Activated T-helper 1 cell treated with anti-CD3 and anti-CD28 coated beads, Interleukin-12 subunit alpha, Interleukin-12 subunit beta, Interleukin-2, Interleukin-4 antibody, amounts not matched to agents 30 ng/mL and 10 ng/mL and 1 ng/mL, durations not matched to agents 14 hours and 24 hours and 36 hours (primary cell): Measurements from ENCODE around the gene PRR15L. TPM values are rescaled to one million over a fixed set of nuclear protein-coding genes. Genes with fewer than 3 reads are reported as not detected.

Experiments used
- DNase-seq: peaks from one replicate; pipeline ENCODE4 v3.0.0; 2021; ENCODE audit warnings: low spot score
- H3K27ac Mint-ChIP-seq: one replicate; pipeline ENCODE4 v1.8.0; 2021; ENCODE audit warnings: mild to moderate bottlenecking, mixed read lengths
- H3K27me3 Mint-ChIP-seq: one replicate; pipeline ENCODE4 v1.8.0; 2022; ENCODE audit warnings: mild to moderate bottlenecking, moderate library complexity, mixed read lengths; ENCODE audit not compliant: insufficient read depth
- H3K36me3 Mint-ChIP-seq: one replicate; pipeline ENCODE4 v1.8.0; 2021; ENCODE audit warnings: low read depth, mixed read lengths
- H3K4me1 Mint-ChIP-seq: one replicate; pipeline ENCODE4 v1.8.0; 2021; ENCODE audit warnings: low read depth, mixed read lengths
- H3K4me3 Mint-ChIP-seq: one replicate; pipeline ENCODE4 v1.8.0; 2021; ENCODE audit warnings: mild to moderate bottlenecking, moderate library complexity, mixed read lengths
- H3K9me3 Mint-ChIP-seq: one replicate; pipeline ENCODE4 v1.8.0; 2021; ENCODE audit warnings: mixed read lengths
- intact Hi-C: fragments of 100-400 bp; cut with micrococcal nuclease; formaldehyde crosslinking; loops from one replicate; pipeline ENCODE4 v1.15.1; 2024
- total RNA-seq: library from RNA; stranded (reverse); gene quantifications from 2 replicates; pipeline ENCODE4 v1.2.3, GENCODE V29; 2022

The PRR15L gene
- total RNA-seq, 1 donor from 2014 or later = not detected

- no peak overlapping the region for H3K4me3 Mint-ChIP-seq
- peaks cover 30% of the 10 kb centered on the region for H3K36me3 Mint-ChIP-seq
- no peaks in the 10 kb centered on the region for H3K27me3 Mint-ChIP-seq
- no peak for DNase-seq
- H3K4me1 Mint-ChIP-seq = peaks cover 11% of the 10 kb centered on the region
- no peak overlapping the region for H3K27ac Mint-ChIP-seq
- intact Hi-C loops = no loop called here
- H3K9me3 Mint-ChIP-seq = no peaks in the 10 kb centered on the region
Measured at GRCh38 chr17:47982645-47983390, 25.1 kb upstream of the PRR15L start.

DNA sequence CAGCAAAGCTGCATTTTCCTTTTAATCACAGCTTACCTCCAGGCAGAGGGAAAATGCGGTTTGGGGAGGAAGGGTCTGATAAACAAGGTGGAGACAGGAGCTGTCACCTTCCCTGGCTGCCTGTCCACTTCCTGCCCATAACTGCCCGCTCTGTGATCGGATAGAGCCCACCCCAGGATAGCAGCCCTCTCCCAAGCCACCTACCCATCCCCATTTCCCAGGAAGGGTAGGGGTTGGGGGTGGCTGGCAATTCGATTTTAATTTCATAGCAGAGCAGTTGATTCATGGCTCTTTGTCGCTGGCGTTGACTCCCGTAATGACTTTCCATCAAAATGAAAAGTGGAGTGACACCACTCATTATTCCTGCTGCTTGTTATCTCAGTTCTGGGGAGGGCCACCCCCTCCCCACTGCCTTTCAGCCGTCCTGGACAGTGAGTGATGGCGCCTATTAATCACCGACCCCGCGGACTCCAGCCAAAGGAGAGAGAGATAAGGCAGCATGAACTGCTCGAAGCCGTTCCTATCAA is 24.5 kb upstream of the PRR15L start:
- no peak for DNase-seq
- H3K27ac Mint-ChIP-seq = no peak overlapping the region
- no peak overlapping the region for H3K4me3 Mint-ChIP-seq
- peaks cover 36% of the 10 kb centered on the region for H3K36me3 Mint-ChIP-seq
- no peaks in the 10 kb centered on the region for H3K9me3 Mint-ChIP-seq
- no peaks in the 10 kb centered on the region for H3K27me3 Mint-ChIP-seq
- H3K4me1 Mint-ChIP-seq = peaks cover 11% of the 10 kb centered on the region
- intact Hi-C loops = no loop called here

- Mint-ChIP-seq H3K36me3 (peaks cover 39% of the 10 kb centered on the region), H3K27me3 (no peaks in the 10 kb centered on the region), H3K4me3 (no peak overlapping the region), H3K4me1 (peaks cover 11% of the 10 kb centered on the region), H3K9me3 (no peaks in the 10 kb centered on the region), H3K27ac (no peak overlapping the region)
- no peak for DNase-seq
- intact Hi-C loops = no loop called here
Measured at GRCh38 chr17:47981462-47981861, 23.8 kb upstream of the PRR15L start.

DNA sequence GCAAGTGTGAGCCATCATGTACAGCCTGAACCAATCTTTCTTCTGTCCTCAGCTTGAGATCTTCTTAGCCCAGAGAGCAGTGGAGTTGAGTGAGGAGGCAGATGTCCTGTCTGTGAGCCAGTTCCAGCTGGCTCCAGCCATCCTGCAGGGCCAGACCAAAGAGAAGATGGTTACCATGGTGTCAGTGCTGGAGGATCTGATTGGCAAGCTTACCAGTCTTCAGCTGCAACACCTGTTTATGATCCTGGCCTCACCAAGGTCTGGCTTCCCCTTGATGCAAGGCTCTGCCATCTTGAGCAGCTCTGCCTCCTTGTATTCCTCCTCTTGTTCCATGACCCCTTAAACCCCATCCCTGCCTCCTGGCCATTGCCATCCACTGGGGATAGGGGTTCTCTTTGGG is 22.9 kb upstream of the PRR15L start:
- Mint-ChIP-seq H3K27me3 (no peaks in the 10 kb centered on the region), H3K4me3 (no peak overlapping the region), H3K4me1 (peaks cover 11% of the 10 kb centered on the region), H3K9me3 (no peaks in the 10 kb centered on the region), H3K27ac (no peak overlapping the region), H3K36me3 (peaks cover 43% of the 10 kb centered on the region)
- intact Hi-C loops = no loop called here
- DNase-seq = no peak

- DNase-seq = peak; percentile 29
- peaks cover 19% of the 10 kb centered on the region for H3K4me1 Mint-ChIP-seq
- H3K9me3 Mint-ChIP-seq = no peaks in the 10 kb centered on the region
- no peaks in the 10 kb centered on the region for H3K27me3 Mint-ChIP-seq
- no peak overlapping the region for H3K4me3 Mint-ChIP-seq
- no peak overlapping the region for H3K27ac Mint-ChIP-seq
- intact Hi-C loops = loop anchor here (2.0 to 5.0 kb wide), 2 partner anchors 34 to 46 kb away; no protein-coding TSS in a partner anchor
- H3K36me3 Mint-ChIP-seq = peaks cover 53% of the 10 kb centered on the region
Measured at GRCh38 chr17:47978324-47978723, 20.6 kb upstream of the PRR15L start.

DNA sequence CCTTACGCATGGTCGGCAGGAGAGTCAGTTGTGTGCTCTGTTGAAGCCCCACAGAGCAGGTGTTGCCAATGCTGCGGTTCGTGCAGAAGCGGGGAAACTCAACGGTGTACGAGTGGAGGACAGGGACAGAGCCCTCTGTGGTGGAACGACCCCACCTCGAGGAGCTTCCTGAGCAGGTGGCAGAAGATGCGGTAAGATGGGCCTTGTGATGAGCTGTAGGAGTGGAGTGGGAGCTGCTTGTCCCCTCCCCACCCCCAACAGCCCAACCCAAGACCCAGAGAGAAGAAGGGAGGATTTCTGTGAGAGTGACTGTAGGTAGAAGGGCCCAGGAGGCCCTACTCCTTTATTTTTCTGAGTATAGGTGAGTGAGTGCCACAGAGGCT is 18.1 kb upstream of the PRR15L start:
- H3K4me3 Mint-ChIP-seq = no peak overlapping the region
- H3K27me3 Mint-ChIP-seq = no peaks in the 10 kb centered on the region
- intact Hi-C loops = loop anchor here (5.0 kb wide), 1 partner anchor 36 kb away; no protein-coding TSS in a partner anchor
- DNase-seq = no peak
- peaks cover 23% of the 10 kb centered on the region for H3K4me1 Mint-ChIP-seq
- H3K9me3 Mint-ChIP-seq = no peaks in the 10 kb centered on the region
- no peak overlapping the region for H3K27ac Mint-ChIP-seq
- peaks cover 51% of the 10 kb centered on the region for H3K36me3 Mint-ChIP-seq

DNA sequence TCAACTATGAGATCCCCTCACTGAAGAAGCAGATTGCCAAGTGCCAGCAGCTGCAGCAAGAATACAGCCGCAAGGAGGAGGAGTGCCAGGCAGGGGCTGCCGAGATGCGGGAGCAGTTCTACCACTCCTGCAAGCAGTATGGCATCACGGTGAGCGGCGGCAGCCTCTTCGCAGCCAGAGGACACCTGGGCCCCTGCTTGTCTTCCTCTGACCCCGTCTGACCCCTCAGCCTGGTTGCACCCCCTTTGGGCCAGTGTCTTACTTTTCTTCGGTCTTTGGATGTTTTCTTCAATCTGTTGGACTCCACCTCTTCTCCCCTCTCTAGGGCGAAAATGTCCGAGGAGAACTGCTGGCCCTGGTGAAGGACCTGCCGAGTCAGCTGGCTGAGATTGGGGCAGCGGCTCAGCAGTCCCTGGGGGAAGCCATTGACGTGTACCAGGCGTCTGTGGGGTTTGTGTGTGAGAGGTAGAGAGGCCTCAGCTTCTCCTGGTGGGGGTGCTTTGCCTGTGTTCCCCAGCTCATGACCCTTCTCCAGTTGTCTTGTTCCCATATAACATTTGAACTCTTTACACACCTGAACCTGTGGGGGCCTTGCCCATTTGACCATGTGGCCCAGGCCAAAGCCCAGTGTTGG is 17.6 kb upstream of the PRR15L start:
- intact Hi-C loops = loop anchor here (5.0 kb wide), 1 partner anchor 37 kb away; no protein-coding TSS in a partner anchor
- H3K27me3 Mint-ChIP-seq = no peaks in the 10 kb centered on the region

DNA sequence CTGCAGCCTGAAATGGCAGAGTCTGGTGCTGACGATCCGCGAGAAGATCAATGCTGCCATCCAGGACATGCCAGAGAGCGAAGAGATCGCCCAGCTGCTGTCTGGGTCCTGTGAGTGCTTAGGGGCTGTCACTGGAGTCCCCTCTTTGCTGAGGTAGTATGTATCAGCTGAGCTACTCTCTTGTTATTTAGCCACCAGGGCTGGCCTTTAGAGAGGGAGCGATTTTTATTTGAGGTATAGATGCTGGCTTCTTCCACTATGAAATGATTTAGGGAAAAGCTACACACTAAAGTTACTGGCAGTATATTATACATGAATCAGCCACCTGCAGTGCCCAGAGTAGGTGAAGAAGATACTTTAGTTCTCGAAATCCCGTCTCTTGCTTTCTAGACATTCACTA is 15.9 kb upstream of the PRR15L start:
- DNase-seq = no peak
- Mint-ChIP-seq H3K4me3 (peak overlapping the region; percentile 52), H3K4me1 (peaks cover 31% of the 10 kb centered on the region), H3K27ac (no peak overlapping the region), H3K36me3 (peaks cover 30% of the 10 kb centered on the region), H3K27me3 (no peaks in the 10 kb centered on the region), H3K9me3 (no peaks in the 10 kb centered on the region)
- intact Hi-C loops = no loop called here

More for the DNA sequence above, 17.6 kb upstream of the PRR15L start:
- Mint-ChIP-seq H3K4me3 (no peak overlapping the region), H3K9me3 (no peaks in the 10 kb centered on the region), H3K4me1 (peaks cover 27% of the 10 kb centered on the region), H3K36me3 (peaks cover 46% of the 10 kb centered on the region), H3K27ac (no peak overlapping the region)
- no peak for DNase-seq

DNA sequence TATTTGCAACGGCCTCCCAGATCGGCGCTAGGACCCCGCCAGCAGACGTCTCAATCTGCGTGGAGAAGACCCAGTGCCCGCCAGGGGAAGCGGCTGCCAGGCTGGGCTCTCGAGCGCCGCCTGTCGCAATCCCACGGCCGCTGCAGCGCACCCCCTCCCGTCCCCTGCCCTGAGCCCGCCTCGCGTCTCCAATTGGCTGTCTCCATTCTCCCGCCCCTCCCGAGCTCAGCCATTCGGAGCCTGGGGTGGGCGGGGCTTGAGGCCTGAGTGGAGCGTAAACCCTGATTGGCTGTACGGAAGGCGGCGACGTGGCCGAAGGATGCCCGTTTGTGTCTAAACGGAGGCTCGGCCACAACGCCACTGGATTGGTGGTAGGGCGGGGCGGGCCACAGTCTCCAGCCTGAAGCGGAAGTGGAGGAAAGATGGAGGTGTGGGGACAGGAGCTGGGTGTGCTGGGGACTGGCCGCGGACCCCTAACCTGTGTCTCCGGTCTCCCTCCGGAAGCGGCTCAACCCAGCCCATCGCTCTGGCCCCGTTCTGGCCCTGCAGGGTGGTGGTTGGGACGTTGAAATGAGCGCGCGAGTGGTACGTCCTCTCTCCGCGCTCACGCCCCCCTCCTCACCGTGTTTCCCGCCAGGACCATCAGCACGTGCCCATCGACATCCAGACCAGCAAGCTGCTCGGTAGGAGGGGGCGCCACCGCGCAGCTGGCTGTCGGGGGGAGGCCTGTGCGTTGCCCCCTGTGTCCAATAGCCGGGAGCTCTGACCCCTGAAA is 13.2 kb upstream of the PRR15L start, which contains the start of gene CDK5RAP3:
Gene CDK5RAP3 (plus strand): TSS at position 389 of the 775 bp plus-strand sequence. CDS start 34 bp downstream, at position 423.
- DNase-seq = peak; percentile 100
- Mint-ChIP-seq H3K4me1 (peaks cover 31% of the 10 kb centered on the region), H3K9me3 (no peaks in the 10 kb centered on the region), H3K4me3 (peak within 1 kb of the TSS; percentile 89), H3K36me3 (peaks cover 18% of the 10 kb centered on the region), H3K27me3 (peaks cover 2% of the 10 kb centered on the region), H3K27ac (peak within 1 kb of the TSS; percentile 93)
- intact Hi-C loops = loop anchor here (1.0 to 2.0 kb wide), 8 partner anchors 22 to 322 kb away; partner anchors contain the start of genes KPNB1, LRRC46, MRPL10 and NFE2L1

DNA sequence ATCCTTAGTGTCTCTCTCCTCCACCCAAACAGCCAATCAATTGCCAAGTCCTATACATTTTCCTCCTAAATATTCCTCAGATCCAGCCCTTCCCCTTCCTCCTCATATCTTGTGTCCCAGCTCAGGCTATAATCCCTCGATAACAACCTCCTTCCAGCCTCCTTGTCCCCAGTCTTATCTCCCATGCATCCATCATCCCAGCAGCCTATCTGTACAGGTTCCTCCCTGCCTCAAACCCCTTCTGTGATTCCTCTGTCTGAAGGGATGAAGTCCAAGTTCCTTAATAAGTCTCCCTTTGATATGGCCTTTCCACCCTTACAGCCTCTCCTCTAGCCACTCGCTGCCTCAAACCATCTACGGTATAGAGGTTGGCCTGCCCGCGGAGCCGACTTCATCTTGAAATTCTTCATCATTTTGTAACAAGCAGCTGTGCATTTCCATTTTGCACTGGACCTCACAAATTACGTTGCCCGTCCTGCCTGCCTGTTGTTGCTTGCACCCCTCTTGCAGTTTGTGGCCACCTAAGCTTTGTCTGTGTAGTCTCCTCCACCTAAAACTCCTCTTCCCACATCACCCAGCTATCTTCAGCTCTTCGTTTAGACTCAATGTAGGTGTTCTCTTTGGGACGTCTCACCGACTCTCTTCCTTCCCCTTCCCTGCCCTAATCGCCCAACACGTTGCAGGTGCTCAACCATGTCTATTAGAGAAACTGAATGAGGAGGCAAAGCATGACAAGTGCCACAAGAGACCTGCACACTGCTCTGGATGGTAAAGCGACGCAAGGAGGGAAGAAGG is 12.4 kb upstream of the PRR15L start:
- H3K27ac Mint-ChIP-seq = peak overlapping the region; percentile 16
- peak overlapping the region; percentile 89 for H3K4me3 Mint-ChIP-seq
- H3K36me3 Mint-ChIP-seq = peaks cover 11% of the 10 kb centered on the region
- no peak for DNase-seq
- H3K27me3 Mint-ChIP-seq = peaks cover 6% of the 10 kb centered on the region
- H3K9me3 Mint-ChIP-seq = no peaks in the 10 kb centered on the region
- H3K4me1 Mint-ChIP-seq = peaks cover 31% of the 10 kb centered on the region
- intact Hi-C loops = loop anchor here (1.0 to 2.0 kb wide), 7 partner anchors 21 to 139 kb away; partner anchors contain the start of genes LRRC46, MRPL10, NFE2L1 and PNPO

DNA sequence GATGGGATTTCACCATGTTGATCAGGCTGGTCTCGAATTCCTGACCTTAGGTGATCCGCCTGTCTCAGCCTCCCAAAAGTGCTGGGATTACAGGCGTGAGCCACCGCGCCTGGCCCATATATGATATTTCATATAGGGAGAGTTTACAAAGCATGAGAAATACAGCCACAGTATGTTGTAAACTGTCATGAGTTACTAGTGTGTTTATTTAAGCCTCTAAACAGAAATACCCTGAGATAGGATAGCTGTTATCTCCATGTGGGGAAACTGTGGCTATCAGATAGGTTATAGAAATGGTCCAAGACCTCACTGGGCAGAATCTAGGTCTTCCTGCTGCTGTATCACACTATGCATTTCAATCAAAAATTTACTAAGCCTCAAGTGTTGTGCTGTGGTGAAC is 11.2 kb upstream of the PRR15L start:
- H3K36me3 Mint-ChIP-seq = peaks cover 1% of the 10 kb centered on the region
- intact Hi-C loops = no loop called here
- peaks cover 26% of the 10 kb centered on the region for H3K4me1 Mint-ChIP-seq
- H3K27me3 Mint-ChIP-seq = peaks cover 6% of the 10 kb centered on the region
- DNase-seq = no peak
- no peak overlapping the region for H3K4me3 Mint-ChIP-seq
- H3K9me3 Mint-ChIP-seq = no peaks in the 10 kb centered on the region
- H3K27ac Mint-ChIP-seq = no peak overlapping the region
